HG02981 (cell line): ENCODE results near the gene PIGA.
"Not testable (repeated sequence)": the region's sequence is repeated elsewhere in the genome, so short reads cannot be mapped to it uniquely, and the experiment has no call there.

ENCODE experiments used
- ATAC-seq: cut with Tn5 transposase; IDR thresholded peaks from one replicate; pipeline ENCODE4 v1.9.1; 2021; ENCODE audit warnings: mild to moderate bottlenecking, moderate library complexity; ENCODE audit not compliant: unreplicated experiment

PIGA gene

DNA sequence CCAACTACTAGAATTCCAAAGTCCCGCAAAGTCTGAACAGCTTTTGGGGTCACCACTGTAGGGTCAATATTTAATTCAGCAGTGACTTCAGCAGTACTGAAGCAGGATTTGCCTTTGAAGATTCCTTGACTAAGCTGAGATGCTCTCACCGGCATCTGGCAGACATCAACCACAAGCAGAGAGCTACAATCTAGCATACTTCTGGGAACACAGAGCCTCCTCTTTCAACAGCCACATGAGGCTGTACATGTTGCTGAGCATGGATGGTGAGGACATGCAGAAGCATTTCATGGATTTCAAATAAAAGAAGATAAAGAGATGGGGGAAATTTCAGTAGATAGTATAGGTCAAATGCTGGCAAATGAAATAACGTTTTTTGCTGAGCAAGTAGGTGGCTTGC is 13.3 kb downstream of the PIGA start:
- no peak for ATAC-seq

DNA sequence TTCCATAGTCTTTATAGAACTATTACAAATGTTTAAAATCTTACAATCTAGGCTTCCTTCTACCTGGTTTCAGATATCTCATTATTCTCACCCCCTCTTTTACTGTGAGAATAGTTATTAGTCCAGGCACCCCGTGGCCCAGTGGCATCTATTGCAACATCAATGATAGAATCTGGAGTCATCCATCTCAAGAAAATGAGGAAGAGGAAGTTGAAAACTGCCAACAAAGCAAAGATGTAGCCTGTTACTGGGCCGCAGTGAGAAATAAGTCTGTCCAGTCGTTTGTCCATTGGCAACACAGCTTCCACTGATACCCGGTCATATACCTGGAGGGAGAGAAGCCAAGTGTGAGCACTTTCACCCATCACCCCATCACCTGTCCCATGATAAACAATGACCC is 13.9 kb downstream of the PIGA start:
- ATAC-seq: no peak

DNA sequence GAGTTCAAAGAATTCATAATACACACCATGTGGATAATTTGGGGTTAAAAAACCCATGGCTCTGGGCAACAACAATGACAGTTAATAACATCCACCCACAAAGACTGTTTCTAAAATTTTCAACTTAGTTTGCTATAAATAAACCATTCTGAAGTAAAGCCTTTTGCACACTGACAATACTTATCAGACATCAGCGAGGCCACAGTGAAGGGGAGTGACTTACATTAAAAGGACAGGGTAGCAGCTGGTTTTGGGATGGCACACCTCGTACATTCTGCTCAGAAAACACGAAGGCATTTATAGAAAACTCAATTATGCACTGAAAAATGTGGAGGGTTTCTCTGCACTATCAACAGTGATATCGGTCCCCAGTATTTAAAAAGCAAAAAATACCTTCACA is 15.0 kb downstream of the PIGA start:
- no peak for ATAC-seq

DNA sequence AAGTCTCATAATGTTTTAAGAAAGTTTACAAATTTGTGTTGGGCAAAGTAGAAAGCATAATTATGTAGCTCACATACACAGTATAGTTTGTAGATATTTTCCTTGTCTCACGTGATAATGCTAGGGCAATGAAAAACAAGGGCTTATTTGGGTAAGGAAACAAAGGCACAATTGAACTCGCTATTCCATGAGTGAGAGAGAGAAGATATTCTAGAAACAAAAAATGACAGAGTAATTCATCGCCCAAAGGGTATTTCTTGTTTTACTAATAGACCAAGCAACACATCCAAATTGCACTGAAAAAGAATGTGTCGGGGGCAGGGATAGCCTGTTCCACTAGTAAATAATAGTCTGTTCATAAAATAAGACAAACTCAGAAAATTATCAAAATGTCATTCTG is 16.2 kb downstream of the PIGA start:
- no peak for ATAC-seq

DNA sequence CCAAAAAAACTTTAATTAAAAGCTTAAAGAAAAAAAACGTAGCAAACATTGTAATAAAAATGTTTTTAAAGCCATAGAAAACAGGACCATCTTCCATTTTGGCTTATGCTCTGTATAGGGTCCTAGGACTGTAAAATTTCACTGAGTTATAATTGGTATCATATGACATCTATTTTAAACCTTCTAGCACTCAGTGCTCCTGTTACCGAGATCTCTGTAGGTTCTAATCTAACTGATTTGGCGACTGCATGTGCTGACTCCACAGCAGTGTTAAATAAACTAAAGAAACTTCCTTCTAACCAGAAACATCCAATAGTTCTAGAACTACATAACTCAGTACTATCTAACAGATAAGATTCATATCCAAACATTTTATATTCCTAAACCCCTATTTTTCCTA is 19.8 kb downstream of the PIGA start, which contains the start of gene ASB11:
TSS of gene ASB11 (minus strand) at position 132 of the 400 bp plus-strand sequence. CDS start at position 97, 35 bp downstream.
- no peak for ATAC-seq

DNA sequence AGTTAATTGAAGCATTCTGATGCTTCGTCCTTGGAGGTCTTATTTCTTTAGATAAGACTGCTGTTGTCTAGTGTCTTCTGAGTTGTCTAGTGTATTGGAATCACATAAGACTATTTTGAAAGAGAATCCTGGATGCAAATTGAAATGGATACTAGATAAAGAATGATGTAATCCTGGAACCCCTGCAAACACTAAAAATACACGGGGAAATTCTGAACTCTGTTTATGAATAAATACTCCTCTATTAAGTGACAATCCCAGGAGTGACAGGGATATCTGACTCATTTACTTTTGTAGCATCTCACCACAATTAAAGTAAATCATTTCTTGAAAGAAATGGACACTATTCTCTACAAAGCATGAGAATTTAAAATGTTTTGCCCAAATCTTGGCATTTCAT is 20.9 kb downstream of the PIGA start:
- ATAC-seq: no peak

DNA sequence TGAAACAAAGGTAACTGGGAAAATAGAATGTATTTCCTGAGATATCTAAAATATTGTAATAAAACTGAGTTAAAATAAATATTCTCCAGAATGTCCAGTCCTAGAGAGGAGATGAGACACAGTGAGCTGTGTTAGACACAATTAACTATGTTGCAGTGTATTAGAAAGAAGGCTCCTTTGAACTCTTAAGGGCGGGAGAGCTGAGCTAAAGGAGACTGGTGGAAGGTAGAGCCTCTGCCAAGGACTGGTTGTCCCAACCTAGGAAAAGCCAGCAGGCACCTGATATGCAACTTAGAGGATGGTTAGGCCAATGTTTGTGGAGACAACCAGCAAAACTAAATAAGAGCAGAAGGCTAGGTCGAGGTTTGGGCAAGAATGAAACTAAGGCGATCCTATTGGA is 24.2 kb downstream of the PIGA start:
- ATAC-seq: no peak

DNA sequence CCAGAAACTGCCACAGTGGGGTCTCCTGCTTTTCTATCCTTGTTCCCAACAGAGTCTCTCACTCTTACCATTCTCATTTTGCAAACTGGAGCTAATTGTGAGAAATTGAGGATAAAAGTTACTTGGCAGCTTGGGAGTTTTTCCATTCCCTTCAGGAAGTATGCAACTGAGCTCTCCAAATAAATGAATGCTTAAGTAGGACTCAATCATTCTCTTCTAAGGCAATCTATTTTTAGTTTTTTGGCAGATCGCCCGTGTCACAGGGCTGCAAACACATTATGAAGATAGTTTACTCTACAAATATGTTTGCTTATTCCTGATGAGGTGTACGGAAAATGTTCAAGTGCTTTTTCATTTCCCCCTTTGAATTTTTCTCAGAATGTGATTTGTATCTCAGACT is 25.2 kb downstream of the PIGA start:
- no peak for ATAC-seq

DNA sequence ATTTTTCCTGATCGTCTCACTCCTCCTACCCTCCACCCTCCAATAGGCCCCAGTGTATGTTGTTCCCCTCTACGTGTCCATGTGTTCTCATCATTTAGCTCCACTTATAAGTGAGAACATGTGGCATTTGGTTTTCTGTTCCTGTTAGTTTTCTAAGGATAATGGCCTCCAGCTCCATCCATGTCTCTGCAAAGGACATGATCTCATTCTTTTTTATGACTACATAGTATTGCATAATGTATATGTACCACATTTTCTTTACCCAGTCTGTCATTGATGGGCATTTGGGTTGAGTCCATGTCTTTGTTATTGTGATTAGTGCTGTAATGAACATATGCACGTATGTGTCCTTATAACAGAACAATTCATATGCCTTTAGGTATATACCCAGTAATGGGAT is 29.4 kb downstream of the PIGA start:
- not testable (repeated sequence) for ATAC-seq

DNA sequence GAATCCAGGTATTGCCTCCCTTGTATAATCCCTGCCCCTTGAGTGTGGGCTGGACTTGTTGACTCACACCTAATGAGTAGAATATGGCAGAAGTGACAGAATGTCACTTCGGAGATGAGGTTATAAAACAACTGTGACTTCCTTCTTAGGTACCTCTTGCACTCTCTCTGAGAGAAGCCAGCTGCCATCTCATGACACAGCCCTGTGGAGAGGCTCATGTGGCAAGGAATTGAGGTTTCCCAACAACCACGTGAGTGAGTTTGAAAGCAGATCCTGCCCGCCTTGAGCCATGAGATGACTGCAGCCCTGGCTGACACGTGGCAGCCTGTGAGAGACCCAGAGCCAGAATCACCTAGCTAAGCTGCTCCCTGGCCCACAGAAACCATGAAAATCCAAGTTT is 33.4 kb downstream of the PIGA start:
- peak; percentile 82 for ATAC-seq

DNA sequence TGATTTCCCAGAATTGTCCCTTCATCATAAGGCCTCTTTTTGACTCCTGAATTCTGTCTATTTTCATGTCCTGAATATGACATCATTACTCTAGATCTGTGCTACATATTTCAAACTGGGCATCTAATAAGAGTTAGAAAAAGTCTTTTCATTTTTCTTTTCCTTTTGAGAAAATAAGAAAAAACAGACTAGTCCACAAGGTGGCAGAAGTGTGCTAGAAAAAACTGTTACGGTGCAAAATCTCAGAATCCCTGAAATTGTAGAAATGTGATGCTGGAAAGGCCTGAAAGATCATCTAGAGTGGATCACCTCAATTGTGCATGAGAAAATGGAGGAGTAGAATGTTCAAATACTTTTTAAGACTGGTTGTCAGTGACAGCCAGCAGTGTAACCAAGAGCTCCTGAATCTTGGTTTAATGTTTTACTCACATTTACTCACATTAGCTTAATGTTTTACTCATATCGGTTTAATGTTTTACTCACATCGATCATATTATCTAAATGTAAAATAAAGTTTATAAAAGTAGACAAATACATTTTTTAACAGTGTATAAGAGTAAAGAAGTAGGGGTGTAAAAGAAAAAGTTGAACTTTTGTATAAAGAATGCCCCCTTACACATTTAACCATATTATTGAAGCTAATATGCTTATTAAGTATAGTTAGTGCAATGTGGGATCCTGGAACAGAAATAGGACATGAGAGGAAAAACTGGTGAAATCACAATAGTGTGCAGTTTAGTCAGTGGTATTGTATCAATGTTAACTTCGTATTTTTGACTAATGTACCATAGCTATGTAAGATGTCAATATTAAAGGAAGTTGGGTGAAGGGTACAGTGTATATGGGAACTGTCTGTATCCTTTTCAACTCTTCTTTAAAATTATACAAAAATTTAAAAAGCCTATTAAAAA is 35.1 kb downstream of the PIGA start:
- ATAC-seq: no peak

DNA sequence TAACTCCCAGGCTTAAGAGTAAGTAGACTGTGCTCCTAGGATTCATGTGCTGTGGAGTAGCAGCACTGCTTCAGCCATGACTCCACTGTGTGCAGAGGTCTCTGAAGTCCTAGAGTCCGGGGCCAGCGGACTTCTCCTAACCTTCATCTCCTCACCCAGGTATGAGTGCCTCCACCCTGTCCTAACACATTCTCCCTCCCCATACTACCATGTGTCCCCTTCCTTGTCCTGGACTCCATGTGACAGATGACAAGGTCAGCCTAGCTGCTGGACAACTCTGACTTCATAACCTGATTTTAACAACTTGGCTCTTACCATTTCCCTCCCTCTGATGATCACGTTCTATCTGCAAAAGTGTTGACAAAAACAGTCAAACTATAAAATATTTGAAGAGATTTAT is 36.5 kb downstream of the PIGA start:
- no peak for ATAC-seq

DNA sequence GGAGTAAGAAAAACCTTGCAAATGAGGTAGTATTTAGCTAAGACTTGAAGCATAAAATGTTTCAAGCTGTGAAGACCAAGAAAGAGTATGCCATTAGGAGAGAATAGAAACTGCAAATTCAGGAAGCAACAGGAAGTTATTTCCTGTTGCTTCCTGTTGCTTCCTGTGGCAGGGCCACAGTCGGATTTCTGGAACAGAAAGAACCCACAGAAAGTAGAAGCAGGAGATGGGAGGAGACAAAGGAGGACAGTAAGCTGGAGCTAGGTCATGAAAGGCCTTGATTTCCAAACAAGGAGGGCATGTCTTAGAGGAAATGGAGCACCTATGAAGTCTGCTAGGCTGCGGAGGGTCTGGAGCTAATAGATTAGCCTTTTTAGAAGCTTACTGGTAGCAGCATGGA is 37.1 kb downstream of the PIGA start:
- ATAC-seq: no peak

DNA sequence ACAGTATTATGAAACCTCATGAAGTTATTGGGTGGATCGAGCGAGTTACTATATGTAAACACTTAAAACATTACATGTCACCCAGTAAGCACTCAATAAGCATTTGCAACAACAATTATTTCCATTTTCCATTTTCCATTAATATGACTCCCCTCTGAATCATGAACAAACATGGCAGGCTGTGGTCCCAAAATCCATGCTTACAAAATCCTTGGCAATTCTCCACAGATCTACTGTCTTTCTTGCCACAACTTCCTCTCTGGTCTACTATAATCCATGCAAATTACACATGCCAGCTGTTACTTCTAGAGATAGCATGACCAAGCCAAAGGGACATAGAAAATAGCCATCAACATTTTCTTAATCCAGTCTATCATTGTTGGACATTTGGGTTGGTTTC is 41.9 kb downstream of the PIGA start:
- ATAC-seq: no peak

DNA sequence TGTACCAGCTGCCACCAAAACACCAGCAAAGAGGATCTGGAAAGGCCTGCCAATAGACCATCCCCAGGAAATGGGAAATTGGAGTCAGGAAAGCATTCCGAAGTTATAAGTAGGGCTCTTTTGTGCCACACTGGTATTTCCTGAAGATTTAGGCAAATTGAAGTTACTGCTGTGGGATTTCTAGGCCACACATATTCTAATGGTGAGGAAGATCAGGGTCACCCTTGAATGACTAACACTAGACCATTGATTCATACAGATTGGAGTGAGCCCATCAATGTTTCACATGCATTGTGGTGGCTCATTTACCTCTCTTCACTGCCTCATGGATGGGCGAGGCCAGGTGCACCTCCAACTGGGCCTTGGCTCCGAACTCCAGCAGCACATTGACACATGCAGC is 42.5 kb downstream of the PIGA start:
- ATAC-seq: no peak

DNA sequence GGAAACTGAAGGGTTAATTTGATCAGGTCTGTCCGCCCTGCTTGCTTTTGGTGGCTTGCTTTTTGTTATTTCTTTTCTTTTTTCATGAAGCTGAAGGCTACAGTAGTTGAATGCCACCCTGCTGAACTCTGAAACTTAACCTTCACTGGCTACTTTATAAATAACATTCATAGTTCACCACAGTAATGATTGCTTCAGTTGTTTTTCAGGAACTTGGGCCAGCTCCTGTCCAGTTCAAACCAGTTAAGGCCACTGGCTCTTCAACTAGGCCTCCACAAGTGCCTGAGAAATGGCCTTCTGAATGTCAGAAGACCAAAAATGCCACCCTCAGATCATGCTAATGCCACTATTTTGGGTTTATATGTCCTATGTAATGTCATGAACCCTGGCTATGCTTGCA is 57.7 kb downstream of the PIGA start:
- ATAC-seq: no peak

DNA sequence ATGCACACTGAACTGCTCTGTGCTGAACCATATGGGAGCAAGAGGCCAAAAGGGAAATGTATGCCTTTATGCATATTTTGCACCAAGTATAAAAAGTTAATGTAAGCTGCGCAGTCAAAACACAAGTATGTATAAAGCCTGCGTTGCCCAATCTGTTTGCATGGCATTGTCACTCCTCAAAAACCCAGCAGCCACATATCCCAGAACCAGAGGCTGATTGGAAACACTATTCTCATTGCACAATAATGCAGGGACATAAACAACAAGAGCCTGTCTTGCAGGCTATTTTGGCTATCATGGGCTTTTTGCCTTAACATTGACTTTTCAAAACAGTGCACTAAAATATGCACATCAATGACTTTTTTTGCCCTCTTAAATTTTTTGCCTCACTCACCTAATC is 60.4 kb downstream of the PIGA start:
- ATAC-seq: no peak

DNA sequence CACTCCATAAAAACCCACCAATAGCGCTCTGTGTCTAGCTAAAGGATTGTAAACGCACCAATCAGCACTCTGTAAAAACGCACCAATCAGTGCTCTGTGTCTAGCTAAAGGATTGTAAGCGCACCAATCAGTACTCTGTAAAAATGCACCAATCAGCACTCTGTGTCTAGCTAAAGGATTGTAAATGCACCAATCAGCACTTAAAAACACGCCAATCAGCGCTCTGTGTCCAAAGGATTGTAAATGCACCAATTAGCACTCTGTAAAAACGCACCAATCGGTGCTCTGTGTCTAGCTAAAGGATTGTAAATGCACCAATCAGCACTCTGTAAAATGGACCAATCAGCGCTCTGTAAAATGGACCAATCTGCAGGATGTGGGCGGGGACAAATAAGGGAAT is 62.0 kb downstream of the PIGA start:
- not testable (repeated sequence) for ATAC-seq

DNA sequence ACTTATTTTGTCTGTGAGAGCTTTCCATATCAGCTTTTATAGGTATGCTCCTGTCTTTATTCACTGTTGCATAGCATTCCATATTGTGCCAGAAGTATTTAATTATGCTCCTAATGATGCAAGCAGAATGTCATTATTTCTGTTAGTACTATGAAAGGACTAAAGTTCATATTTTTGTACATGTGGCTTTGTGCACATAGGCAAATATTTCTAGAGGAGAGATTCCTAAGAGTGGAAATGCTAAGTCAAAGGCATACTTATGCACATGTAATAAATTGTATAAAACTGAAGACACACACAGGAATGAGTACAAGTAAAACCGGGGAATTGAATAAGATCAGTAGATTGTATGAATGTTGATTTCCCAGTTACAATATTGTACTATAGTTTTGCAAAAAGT is 63.6 kb downstream of the PIGA start:
- no peak for ATAC-seq

DNA sequence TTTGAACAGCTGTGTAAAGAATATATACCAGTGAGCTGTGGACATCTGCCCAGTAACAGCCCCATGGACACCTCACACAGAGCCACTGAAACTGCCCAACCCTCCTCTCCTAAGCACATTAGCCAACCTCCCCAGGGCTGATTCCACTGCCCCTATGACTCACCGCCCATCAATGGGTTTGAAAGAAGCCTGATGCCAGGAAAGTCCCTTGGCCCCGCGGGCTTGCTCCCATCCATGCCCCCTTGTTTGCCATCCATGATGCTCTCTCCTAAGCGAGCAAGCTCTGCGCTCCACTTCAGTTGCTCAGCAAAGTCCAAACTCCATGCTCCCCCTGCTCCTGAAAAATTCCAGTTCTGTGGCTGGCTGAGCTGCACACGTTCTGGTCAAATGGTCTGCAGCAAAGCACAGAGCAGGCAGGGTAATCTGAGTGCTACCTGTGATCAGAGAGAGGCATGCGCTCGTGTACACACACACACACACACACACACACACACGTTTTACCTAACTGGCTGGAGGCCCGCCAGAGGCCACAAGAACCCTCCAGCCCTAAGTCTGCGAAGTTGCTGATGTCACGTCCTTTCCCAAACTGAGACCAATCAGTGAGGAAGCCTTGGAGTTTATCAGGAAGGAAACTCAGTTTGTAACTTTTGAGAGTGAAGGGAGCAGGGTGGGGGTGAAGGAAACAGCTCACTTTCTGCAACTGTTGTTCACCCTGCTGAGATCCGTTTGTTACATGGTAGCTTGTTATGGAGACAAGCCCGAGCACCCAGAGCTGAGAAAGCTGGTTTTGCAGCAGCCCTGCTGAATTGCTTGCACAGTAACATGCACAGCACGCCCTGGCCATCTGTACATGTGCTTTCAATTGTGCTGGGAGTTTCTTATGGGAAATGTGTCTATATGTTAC is 65.5 kb downstream of the PIGA start, which contains the start of gene ASB9:
TSS of gene ASB9 (minus strand) at position 466 of the 904 bp plus-strand sequence. CDS start at position 257, 209 bp downstream.
- ATAC-seq: no peak
